Panc1 (cell line): ENCODE data around the gene SH3BP2. TPM values are rescaled to one million over a fixed set of nuclear protein-coding genes. Genes with fewer than 3 reads are reported as not detected.

Experiments
- ATAC-seq: fragments of 200-7000 bp; cut with Tn5 transposase; 2 replicates; pipeline ENCODE4 v1.9.1; 2020; ENCODE audit warnings: mild to moderate bottlenecking, moderate library complexity
- BruUV-seq: library from RNA; stranded (reverse); fragments of 400-500 nt; replicated peaks from 2 replicates; lab custom pipeline; 2021; lab: Mats Ljungman, UMichigan
- CTCF ChIA-PET: fragments of 300-600 bp; sonication (Branson Sonifier 250); formaldehyde crosslinking; loops from one replicate; lab custom pipeline; 2022; ENCODE audit warnings: antibody characterized with exemption; lab: Charles Lee
- POLR2A ChIA-PET: fragments of 300-600 bp; sonication (Branson Sonifier 250); formaldehyde crosslinking; loops from one replicate; lab custom pipeline; 2022; ENCODE audit warnings: antibody characterized with exemption; lab: Charles Lee
- DNase-seq: peaks from one replicate; pipeline ENCODE4 v3.0.0-alpha.2; 2010; ENCODE audit warnings: low read depth, low spot score
- H3K27ac ChIP-seq: 2 replicates; pipeline ENCODE4 v1.5.1; 2011; ENCODE audit warnings: mild to moderate bottlenecking, low read length, inconsistent platforms
- H3K27me3 ChIP-seq: fragments of 200-500 bp; sonication (Bioruptor generic); 2 replicates; pipeline ENCODE4 v1.6.0; 2014; ENCODE audit warnings: low read length, inconsistent platforms; ENCODE audit not compliant: control insufficient read depth, insufficient read depth
- H3K36me3 ChIP-seq: fragments of 200-500 bp; sonication (Bioruptor generic); 2 replicates; pipeline ENCODE4 v1.5.1; 2014; ENCODE audit warnings: inconsistent platforms, mild to moderate bottlenecking, low read length, moderate library complexity; ENCODE audit not compliant: control insufficient read depth, insufficient read depth
- H3K4me1 ChIP-seq: 2 replicates; pipeline ENCODE4 v1.5.1; 2011; ENCODE audit warnings: inconsistent platforms, mild to moderate bottlenecking, low read length, moderate library complexity; ENCODE audit not compliant: control insufficient read depth, insufficient read depth
- H3K4me3 ChIP-seq, 2 experiments: 2 replicates each; pipeline ENCODE4 v1.5.1; 2011 to 2012; ENCODE audit warnings: low read depth in 2 of 2, low read length in 2 of 2, mild to moderate bottlenecking in 2 of 2, inconsistent platforms in 1 of 2, moderate library complexity in 1 of 2
- H3K9me3 ChIP-seq: fragments of 200-500 bp; sonication (Bioruptor generic); 2 replicates; pipeline ENCODE4 v1.5.1; 2014; ENCODE audit warnings: low read depth, mild to moderate bottlenecking, inconsistent platforms, low read length, moderate library complexity; ENCODE audit not compliant: control insufficient read depth, insufficient read depth
- POLR2AphosphoS5 ChIP-seq: IDR thresholded peaks from 2 replicates; pipeline ENCODE4 v1.6.1; 2012; ENCODE audit warnings: mild to moderate bottlenecking, low read depth, low read length, moderate library complexity
- REST ChIP-seq, 2 experiments: IDR thresholded peaks; 2 replicates each; pipeline ENCODE4 v1.6.1; 2011 to 2012; ENCODE audit warnings: low read depth in 2 of 2, control low read depth in 1 of 2, low read length in 1 of 2, mild to moderate bottlenecking in 1 of 2, moderate library complexity in 1 of 2; ENCODE audit not compliant: insufficient read depth in 1 of 2
- SIN3A ChIP-seq: IDR thresholded peaks from 2 replicates; pipeline ENCODE4 v1.6.1; 2012; ENCODE audit warnings: low read depth, mild to moderate bottlenecking, low read length, moderate library complexity, borderline replicate concordance; ENCODE audit not compliant: insufficient read depth
- TCF7L2 ChIP-seq: IDR thresholded peaks from 2 replicates; pipeline ENCODE4 v1.6.1; 2011; ENCODE audit warnings: mild to moderate bottlenecking, low read depth, low read length, inconsistent platforms
- in situ Hi-C: cut with HindIII; loops from 2 replicates; pipeline ENCODE4 v1.10.0; 2016; ENCODE audit warnings: low sequenced_read_pairs, low pct_unique_long_range_greater_than_20kb
- intact Hi-C: fragments of 100-400 bp; cut with micrococcal nuclease; formaldehyde crosslinking; loops from one replicate; pipeline ENCODE4 v1.10.0; 2022; ENCODE audit not compliant: unreplicated experiment
- total RNA-seq: library from RNA; stranded (reverse); gene quantifications from one replicate; pipeline ENCODE4 v1.2.1, GENCODE V29; 2021; ENCODE audit not compliant: unreplicated experiment
- TF ChIP-seq, protein P1 (sequence below): fragments of 450-650 bp; IDR thresholded peaks from 2 replicates; pipeline ENCODE4 v1.5.1; 2017; ENCODE audit warnings: mild to moderate bottlenecking

SH3BP2 gene
- total RNA-seq, 1 experiment from 2014 or later: 93.4 TPM

- ChIA-PET POLR2A (no interaction called here), CTCF (no interaction called here)
- H3K36me3 ChIP-seq: no peaks in the 10 kb centered on the region
- no peak overlapping the region for H3K4me3 ChIP-seq
- H3K27ac ChIP-seq: no peak overlapping the region
- in situ Hi-C loops: no loop called here
- peaks cover 51% of the 10 kb centered on the region for H3K4me1 ChIP-seq
- DNase-seq (no peak), ATAC-seq (no peak)
- H3K9me3 ChIP-seq: no peaks in the 10 kb centered on the region
- no TSS peak for BruUV-seq
- TF ChIP-seq REST (IDR thresholded peaks at IDR 0.05; ENCODE audit: insufficient read depth in 1 of 2, low read depth in 2 of 2, low read length in 1 of 2) (no peak), SIN3A (no peak), TCF7L2 (no peak), POLR2AphosphoS5 (no peak)
- H3K27me3 ChIP-seq: no peaks in the 10 kb centered on the region
- intact Hi-C loops: no loop called here
These were observed 13.8 kb downstream of the SH3BP2 start for GRCh38 chr4:2806390-2807355.

- in situ Hi-C loops: no loop called here
- Histone ChIP-seq H3K27ac (no peak overlapping the region), H3K36me3 (no peaks in the 10 kb centered on the region), H3K9me3 (no peaks in the 10 kb centered on the region), H3K27me3 (no peaks in the 10 kb centered on the region), H3K4me3 (no peak overlapping the region), H3K4me1 (peaks cover 58% of the 10 kb centered on the region)
- no peak for DNase-seq
- no TSS peak for BruUV-seq
- intact Hi-C loops: no loop called here
- ChIA-PET CTCF (no interaction called here), POLR2A (no interaction called here)
- TF ChIP-seq, protein P1, sequence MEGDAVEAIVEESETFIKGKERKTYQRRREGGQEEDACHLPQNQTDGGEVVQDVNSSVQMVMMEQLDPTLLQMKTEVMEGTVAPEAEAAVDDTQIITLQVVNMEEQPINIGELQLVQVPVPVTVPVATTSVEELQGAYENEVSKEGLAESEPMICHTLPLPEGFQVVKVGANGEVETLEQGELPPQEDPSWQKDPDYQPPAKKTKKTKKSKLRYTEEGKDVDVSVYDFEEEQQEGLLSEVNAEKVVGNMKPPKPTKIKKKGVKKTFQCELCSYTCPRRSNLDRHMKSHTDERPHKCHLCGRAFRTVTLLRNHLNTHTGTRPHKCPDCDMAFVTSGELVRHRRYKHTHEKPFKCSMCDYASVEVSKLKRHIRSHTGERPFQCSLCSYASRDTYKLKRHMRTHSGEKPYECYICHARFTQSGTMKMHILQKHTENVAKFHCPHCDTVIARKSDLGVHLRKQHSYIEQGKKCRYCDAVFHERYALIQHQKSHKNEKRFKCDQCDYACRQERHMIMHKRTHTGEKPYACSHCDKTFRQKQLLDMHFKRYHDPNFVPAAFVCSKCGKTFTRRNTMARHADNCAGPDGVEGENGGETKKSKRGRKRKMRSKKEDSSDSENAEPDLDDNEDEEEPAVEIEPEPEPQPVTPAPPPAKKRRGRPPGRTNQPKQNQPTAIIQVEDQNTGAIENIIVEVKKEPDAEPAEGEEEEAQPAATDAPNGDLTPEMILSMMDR: no peak
- no peak for TF ChIP-seq TCF7L2
- no peak for ATAC-seq
These were observed 14.7 kb downstream of the SH3BP2 start for GRCh38 chr4:2807571-2807970.

- CTCF ChIA-PET: no interaction called here
- BruUV-seq: no TSS peak
- intact Hi-C loops (no loop called here), in situ Hi-C loops (no loop called here)
- Histone ChIP-seq H3K4me3 (no peak overlapping the region), H3K36me3 (no peaks in the 10 kb centered on the region), H3K9me3 (no peaks in the 10 kb centered on the region), H3K27ac (no peak overlapping the region), H3K27me3 (no peaks in the 10 kb centered on the region), H3K4me1 (peaks cover 59% of the 10 kb centered on the region)
- TF ChIP-seq, protein P1: no peak
- TF ChIP-seq TCF7L2 (no peak), POLR2AphosphoS5 (no peak)
- DNase-seq: no peak
- POLR2A ChIA-PET: no interaction called here
- ATAC-seq: no peak
These were observed 15.1 kb downstream of the SH3BP2 start for GRCh38 chr4:2808001-2808400.
